Neural cell (in vitro differentiated cells): ENCODE data around the gene PCBP4.

ENCODE experiments used
- CTCF ChIP-seq: fragments of 450-650 bp; IDR thresholded peaks from 2 replicates; pipeline ENCODE4 v1.5.1; 2014; ENCODE audit warnings: antibody characterized with exemption, mild to moderate bottlenecking, moderate library complexity; ENCODE audit not compliant: poor library complexity, severe bottlenecking
- EP300 ChIP-seq: fragments of 450-650 bp; conservative IDR thresholded peaks from 2 replicates; pipeline ENCODE4 v1.6.1; 2014; ENCODE audit warnings: antibody characterized with exemption, mild to moderate bottlenecking, moderate library complexity; ENCODE audit not compliant: poor library complexity, severe bottlenecking
- EZH2 ChIP-seq: fragments of 200-600, 300-800 bp; shearing (Covaris generic), sonication (generic); IDR thresholded peaks from 2 replicates; pipeline ENCODE4 v1.6.1; 2014; ENCODE audit warnings: antibody characterized with exemption, low read length, borderline replicate concordance, mild to moderate bottlenecking; ENCODE audit not compliant: insufficient read depth, poor library complexity, severe bottlenecking
- MXI1 ChIP-seq: fragments of 450-650 bp; conservative IDR thresholded peaks from 2 replicates; pipeline ENCODE4 v1.6.1; 2014; ENCODE audit warnings: antibody characterized with exemption, mild to moderate bottlenecking; ENCODE audit not compliant: poor library complexity, severe bottlenecking
- POLR2AphosphoS5 ChIP-seq: IDR thresholded peaks from 2 replicates; pipeline ENCODE4 v1.6.1; 2012
- RAD21 ChIP-seq: fragments of 450-650 bp; conservative IDR thresholded peaks from 2 replicates; pipeline ENCODE4 v1.6.1; 2014; ENCODE audit warnings: antibody characterized with exemption, mild to moderate bottlenecking, moderate library complexity
- REST ChIP-seq: IDR thresholded peaks from 2 replicates; pipeline ENCODE4 v1.6.1; 2012; ENCODE audit warnings: borderline replicate concordance
- SMC3 ChIP-seq: fragments of 450-650 bp; conservative IDR thresholded peaks from 2 replicates; pipeline ENCODE4 v1.6.1; 2014; ENCODE audit warnings: antibody characterized with exemption, mild to moderate bottlenecking, moderate library complexity; ENCODE audit not compliant: poor library complexity
- TAF1 ChIP-seq: IDR thresholded peaks from 2 replicates; pipeline ENCODE4 v1.6.1; 2012; ENCODE audit warnings: low read depth

GRCh38 chr3:51997172-51997571 lies 29.9 kb upstream of the PCBP4 start:
- TF ChIP-seq POLR2AphosphoS5 (no peak), EZH2 (no peak), CTCF (no peak), TAF1 (no peak), MXI1 (no peak), EP300 (no peak), RAD21 (no peak), REST (no peak), SMC3 (no peak)
